ENCODE results near the gene ATP11A.

ATP11A gene

GRCh38 chr13:112710855-112711527 lies 21.2 kb downstream of the ATP11A start:
- DNase-seq (ENCODE audit: low spot score): no peak

GRCh38 chr13:112711528-112712265 lies 21.9 kb downstream of the ATP11A start:
- peak; percentile 98 for DNase-seq (ENCODE audit: low spot score)

- no peak for DNase-seq (ENCODE audit: low spot score)
Measured at GRCh38 chr13:112712451-112713207, 22.8 kb downstream of the ATP11A start.

GRCh38 chr13:112713517-112714253 lies 23.8 kb downstream of the ATP11A start:
- DNase-seq (ENCODE audit: low spot score): no peak

- no peak for DNase-seq (ENCODE audit: low spot score)
Measured at GRCh38 chr13:112714376-112715174, 24.7 kb downstream of the ATP11A start.

- no peak for DNase-seq (ENCODE audit: low spot score)
Measured at GRCh38 chr13:112715210-112715609, 25.4 kb downstream of the ATP11A start.

- no peak for DNase-seq (ENCODE audit: low spot score)
Measured at GRCh38 chr13:112715715-112716460, 26.1 kb downstream of the ATP11A start.

- no peak for DNase-seq (ENCODE audit: low spot score)
Measured at GRCh38 chr13:112716461-112716820, 26.6 kb downstream of the ATP11A start.

GRCh38 chr13:112716841-112717520 lies 27.1 kb downstream of the ATP11A start:
- no peak for DNase-seq (ENCODE audit: low spot score)

- no peak for DNase-seq (ENCODE audit: low spot score)
Measured at GRCh38 chr13:112718318-112718717, 28.5 kb downstream of the ATP11A start.

- no peak for DNase-seq (ENCODE audit: low spot score)
Measured at GRCh38 chr13:112719016-112719415, 29.2 kb downstream of the ATP11A start.

- no peak for DNase-seq (ENCODE audit: low spot score)
Measured at GRCh38 chr13:112719556-112719955, 29.7 kb downstream of the ATP11A start.

- DNase-seq (ENCODE audit: low spot score): no peak
Measured at GRCh38 chr13:112720251-112720650, 30.4 kb downstream of the ATP11A start.

- no peak for DNase-seq (ENCODE audit: low spot score)
Measured at GRCh38 chr13:112720814-112721197, 31.0 kb downstream of the ATP11A start.

- DNase-seq (ENCODE audit: low spot score): no peak
Measured at GRCh38 chr13:112721198-112722104, 31.6 kb downstream of the ATP11A start.

GRCh38 chr13:112722433-112723263 lies 32.8 kb downstream of the ATP11A start:
- DNase-seq (ENCODE audit: low spot score): peak; percentile 42

GRCh38 chr13:112723771-112724170 lies 33.9 kb downstream of the ATP11A start:
- DNase-seq (ENCODE audit: low spot score): no peak

- no peak for DNase-seq (ENCODE audit: low spot score)
Measured at GRCh38 chr13:112724788-112725345, 35.0 kb downstream of the ATP11A start.

Data from AG08395 (cell line).